HG03060 (cell line): ENCODE data around the gene ZNF75A.

Source experiments
- ATAC-seq: cut with Tn5 transposase; IDR thresholded peaks from one replicate; pipeline ENCODE4 v1.9.1; 2021; ENCODE audit warnings: low read depth, moderate number of reproducible peaks; ENCODE audit not compliant: unreplicated experiment

The ZNF75A gene

DNA sequence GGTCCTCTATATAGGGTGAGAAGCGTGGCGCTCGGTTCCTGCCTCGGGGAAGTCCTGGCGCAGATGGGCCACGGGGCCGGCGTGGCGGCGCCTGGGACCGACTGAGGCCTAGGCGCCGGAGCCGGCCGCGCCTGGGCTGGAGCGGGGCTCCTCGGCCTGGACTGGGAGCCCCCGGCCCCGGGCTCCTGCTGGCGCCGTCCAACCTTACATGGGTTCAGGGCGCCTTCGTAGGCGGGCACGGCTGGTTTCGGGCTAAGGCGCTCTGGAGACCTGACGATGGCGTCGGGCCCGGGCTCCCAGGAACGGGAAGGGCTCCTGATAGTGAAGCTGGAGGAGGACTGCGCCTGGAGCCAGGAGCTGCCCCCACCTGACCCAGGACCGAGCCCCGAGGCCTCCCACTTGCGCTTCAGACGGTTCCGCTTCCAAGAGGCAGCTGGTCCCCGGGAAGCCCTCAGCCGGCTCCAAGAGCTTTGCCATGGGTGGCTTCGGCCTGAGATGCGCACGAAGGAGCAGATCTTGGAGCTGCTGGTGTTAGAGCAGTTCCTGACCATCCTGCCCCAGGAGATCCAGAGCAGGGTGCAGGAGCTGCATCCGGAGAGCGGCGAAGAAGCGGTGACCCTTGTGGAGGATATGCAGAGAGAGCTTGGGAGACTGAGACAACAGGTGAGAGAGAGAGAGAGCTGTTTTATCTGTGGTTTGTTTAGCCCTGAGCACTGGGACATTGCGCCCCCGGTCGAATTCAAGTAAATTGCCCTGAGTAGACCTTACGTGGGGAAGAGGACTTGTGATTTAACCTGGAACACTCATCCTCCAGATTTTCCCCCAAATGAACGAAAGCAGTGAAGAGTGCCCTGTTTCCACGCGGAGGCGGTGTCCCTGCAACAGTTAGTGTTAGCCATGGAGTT is 21.5 kb upstream of the ZNF75A start:
- ATAC-seq, result no peak

DNA sequence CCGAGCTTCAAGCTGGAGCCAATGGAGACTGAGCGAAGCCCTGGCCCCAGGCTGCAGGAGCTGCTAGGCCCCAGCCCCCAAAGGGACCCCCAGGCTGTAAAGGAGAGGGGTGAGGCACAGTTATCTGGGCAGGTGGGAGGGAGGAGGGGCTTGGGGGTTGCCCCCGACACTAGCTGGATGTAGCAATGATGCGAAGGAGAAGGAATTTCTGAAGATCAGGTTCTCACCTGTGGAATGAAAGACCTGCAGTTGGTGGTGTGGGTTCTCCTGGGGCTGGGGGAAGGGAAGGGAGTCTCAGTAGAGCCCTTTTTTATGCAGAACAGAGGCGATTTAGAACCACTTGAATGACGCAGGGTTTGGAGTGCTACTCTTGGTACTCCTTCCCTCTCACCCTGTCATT is 20.2 kb upstream of the ZNF75A start:
- ATAC-seq, result no peak

DNA sequence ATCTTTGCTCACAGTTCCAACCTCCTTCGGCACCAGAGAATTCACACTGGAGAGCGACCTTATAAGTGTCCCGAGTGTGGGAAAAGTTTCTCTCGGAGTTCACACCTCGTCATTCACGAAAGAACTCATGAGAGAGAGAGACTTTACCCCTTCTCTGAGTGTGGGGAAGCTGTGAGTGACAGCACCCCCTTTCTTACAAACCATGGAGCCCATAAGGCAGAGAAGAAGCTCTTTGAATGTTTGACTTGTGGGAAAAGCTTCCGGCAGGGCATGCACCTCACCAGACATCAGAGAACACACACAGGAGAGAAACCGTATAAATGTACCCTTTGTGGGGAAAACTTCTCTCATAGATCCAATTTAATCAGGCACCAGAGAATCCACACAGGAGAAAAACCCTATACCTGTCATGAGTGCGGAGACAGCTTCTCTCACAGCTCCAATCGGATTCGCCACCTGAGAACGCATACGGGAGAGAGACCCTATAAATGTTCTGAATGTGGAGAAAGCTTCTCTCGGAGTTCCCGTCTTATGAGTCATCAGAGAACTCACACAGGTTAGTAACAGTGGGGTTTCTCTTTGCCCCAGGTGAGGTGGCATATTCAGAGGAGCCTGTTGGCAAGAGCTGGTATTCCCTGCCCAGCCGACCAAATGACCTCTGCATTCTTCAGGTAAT is 15.2 kb upstream of the ZNF75A start:
- ATAC-seq, result no peak

DNA sequence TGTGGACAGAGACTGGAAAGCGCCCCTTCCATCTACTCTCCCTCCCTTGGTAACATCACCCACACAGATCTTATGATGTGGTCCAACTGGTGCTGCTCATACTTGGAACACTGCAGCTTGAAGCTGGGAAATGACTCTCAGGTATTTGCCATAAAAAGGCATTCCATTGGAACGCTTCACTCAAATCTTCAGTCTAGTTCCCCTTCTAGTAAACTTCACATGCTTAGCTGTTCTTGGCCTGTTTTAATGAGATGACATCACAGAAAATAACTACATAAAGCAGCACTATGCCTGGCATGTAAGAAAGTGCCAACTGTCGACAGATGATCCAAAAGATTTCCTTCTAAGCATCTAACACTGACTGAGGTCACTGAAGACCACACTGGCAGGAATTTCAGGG is 12.7 kb upstream of the ZNF75A start:
- ATAC-seq, result no peak

DNA sequence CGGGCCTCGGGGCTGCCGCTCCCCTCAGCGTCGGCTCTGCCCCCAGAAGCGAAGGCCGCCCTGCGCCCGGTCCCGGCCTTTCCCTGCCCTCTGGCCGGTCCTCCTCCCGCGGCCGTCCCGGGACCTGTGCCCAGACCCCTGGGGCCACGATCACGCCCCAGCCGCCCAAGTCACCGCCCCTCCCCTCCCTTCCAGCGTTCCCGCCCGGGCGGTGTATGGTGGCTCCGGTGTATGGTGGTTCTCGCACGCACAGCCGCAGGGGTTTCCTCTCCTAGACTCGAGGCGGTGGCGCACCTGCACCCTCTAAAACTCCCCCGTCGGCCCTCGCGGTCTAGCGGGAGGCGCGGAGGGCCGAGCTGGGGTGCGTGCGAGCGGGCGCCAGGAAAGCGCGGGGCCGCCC is 10.1 kb upstream of the ZNF75A start:
- no peak for ATAC-seq

DNA sequence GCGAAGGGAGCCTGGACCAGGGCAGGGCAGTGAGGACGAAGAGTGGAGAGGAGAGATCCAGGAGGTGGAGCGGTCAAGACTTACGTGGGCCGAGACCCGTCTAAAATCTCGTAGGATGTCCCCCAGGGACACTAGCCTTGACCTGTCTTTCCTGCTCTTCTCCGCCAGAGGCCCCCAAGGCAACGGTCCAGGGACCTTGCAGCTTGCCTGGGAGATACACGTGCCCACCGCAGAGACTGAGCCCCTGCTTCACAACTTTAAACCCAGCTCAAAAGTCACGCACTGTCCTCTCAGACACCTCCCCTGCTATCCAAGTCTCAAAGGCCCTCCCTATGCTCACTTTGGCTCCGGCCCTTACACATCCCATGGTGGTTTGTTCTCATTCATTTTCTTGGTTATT is 9.5 kb upstream of the ZNF75A start:
- no peak for ATAC-seq

DNA sequence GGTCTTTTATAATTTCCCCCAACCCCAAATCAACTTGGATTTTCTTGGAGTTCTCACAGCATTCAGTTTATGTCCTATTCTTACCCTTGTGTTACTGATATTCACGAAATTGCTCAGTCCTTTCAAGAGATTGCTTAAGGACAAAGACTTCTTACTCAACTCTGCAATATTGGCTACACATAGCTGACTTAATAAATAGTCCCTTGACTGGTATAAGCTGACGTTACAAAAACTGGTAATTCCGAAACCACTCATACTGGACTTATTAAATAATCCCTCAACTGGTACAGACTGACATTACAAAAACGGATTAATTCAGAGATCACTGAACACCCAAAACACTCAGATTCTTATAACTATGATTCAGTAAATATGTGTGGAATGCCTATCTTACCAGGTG is 927 bp upstream of the ZNF75A start:
- no peak for ATAC-seq

DNA sequence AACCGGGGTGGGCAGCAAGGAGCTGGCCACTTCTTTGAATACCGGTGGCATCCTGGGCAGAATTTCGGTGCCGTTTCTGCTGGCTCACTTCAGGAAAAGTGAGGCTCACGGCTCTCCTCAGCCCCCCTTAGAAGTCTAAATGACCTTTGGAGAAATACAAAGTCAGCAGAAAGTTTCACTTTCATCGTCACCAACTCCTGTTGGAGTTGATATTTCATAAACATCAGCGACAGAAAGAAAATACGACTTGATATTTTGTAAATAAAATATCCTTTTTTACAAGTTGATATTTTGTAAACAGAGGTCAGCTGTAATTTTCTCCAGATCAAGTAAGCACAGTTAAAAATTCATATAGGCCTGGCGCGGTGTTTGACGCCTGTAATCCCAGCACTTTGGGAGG is 781 bp downstream of the ZNF75A start:
- no peak for ATAC-seq

DNA sequence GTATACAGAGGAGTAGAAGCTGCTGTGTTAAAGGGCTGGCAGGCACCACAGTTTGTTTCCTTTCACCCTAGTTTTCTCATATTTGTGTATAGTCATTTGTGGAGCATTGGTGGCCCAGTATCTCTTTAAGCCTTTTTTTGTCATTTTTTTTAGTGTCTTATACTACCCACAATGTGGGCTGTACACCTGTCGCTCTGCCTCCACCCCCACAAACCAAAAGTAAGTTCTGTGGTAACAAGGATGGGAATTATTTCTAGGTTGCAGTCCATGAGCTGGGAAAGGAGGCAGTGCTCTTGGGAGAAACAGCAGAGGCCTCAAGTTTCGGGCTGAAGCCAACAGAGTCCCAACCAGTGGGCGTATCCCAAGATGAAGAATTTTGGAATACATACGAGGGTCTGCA is 6.2 kb downstream of the ZNF75A start:
- no peak for ATAC-seq

DNA sequence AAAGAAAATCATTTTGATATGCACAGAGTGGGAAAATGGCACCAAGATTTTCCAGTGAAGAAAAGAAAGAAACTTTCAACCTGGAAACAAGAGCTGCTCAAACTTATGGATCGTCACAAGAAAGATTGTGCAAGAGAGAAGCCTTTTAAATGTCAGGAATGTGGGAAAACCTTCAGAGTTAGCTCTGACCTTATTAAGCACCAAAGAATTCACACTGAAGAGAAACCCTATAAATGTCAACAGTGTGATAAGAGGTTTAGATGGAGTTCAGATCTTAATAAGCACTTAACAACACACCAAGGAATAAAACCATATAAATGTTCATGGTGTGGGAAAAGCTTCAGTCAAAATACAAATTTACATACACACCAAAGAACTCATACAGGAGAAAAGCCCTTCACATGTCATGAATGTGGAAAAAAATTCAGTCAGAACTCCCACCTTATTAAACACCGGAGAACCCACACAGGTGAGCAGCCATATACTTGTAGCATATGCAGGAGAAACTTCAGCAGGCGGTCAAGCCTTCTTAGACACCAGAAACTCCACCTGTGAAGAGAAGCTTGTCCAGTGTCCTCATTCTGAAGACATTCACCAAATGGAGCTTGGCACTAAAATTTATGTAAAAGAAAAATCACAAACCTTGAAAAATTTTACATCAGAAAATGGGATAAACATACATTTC is 12.2 kb downstream of the ZNF75A start:
- ATAC-seq, result no peak

DNA sequence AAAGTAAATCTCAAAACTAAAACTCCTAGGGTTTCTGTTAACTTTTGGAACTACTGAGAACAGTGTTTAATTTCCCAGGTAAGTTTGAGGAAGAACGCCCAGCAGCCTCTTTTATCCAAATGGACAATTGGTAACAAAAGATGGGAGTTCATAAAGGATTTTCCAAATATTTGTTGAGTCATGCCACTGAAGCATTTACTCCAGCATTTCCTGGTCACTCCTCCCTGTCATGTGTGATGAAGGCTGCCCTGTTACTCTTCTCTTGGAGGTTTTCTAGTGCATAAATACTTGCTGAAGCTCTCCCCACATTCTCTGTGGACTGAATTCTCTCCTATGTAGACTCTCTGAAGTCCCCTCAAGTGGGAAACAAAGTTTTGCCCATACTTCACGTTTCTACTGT is 16.5 kb downstream of the ZNF75A start:
- ATAC-seq, result no peak

DNA sequence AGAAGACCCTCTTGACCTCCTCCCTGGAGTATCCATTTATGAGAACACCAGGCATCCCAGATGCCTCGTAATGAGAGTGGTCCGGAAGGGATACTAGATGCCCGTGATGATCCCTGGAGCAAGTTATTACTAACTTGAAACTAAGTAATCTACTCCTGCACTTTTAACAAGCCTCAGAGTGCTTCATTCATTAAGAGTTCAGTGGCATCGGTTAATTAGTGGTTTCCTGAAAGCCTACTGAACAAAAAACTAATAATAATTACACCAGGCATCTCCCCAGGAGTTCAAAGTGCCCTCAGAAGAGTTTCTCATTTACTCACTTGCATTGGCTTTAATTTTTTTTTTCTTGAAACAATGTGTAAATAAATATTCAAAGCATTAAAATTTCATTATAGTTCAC is 22.2 kb downstream of the ZNF75A start:
- ATAC-seq, result no peak

DNA sequence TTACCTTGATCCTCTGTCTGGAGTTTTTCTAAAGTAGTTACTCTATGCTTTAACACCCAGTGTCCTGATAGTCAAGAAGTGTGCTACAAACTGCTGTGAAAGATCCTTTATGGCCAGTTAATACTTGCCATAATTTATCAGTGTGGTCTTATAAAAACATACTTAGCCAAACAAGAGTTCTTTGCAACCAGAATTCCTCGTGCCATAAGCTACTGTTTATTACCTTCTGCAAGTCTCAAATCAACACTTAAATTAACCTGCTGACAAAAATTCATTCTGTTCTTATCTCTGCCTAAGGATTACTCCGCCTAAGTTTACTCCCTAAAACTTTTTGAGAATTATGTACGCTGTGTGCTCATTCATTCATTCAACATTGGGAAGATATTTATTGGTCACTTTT is 22.8 kb downstream of the ZNF75A start:
- no peak for ATAC-seq

DNA sequence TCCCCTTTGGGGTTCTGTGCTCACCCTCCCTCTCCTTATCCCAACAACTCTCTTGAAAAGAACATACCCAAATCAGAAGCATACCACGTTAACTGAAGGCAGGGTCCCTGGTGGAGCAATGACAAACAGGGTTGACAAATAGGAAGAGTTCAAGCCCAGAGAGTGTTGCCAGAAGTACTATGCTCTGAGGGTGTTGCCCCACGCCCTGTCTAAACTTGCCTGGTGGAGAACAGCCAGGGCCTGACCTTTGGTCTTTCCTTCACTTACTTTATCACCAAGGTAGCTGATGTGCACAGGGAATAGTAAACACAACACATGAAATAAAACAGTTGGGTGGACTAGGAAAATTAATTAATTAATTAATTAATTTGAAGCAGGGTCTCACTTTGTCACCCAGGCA is 23.3 kb downstream of the ZNF75A start:
- no peak for ATAC-seq

DNA sequence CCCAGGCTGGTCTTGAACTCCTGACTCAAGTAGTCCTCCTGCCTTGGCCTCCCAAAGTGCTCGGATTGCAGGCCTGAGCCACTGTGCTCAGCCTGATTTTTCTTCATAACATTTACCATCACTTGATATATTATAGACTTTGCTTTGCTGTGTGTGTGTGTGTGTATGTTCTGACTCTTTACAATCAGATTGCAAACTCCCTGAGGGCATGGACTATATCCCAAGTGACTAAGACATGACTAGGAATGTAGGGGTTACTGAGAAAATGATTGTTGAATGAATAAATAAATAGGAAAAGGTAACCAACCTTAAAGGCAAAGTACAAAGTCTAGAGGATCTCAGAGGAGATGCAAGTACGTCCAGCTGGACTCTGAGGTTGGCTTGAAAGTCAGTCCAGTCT is 40.7 kb downstream of the ZNF75A start:
- ATAC-seq, result no peak

DNA sequence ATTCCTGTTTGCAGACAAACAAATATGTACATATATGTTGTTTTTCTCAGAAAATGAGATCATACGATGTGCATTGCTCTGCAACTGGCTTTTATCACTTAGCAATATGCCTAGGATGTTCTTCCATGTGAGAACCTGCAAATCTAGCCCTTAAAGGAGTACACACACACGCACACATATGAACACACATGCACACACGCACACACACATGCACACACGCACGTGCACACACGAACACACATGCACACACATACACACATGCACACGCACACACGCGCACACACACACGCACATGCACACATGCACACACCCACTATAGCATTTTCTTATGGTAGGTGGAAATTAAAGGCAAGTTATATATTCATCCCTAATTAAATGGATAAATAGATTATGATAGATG is 42.3 kb downstream of the ZNF75A start:
- ATAC-seq, result no peak

DNA sequence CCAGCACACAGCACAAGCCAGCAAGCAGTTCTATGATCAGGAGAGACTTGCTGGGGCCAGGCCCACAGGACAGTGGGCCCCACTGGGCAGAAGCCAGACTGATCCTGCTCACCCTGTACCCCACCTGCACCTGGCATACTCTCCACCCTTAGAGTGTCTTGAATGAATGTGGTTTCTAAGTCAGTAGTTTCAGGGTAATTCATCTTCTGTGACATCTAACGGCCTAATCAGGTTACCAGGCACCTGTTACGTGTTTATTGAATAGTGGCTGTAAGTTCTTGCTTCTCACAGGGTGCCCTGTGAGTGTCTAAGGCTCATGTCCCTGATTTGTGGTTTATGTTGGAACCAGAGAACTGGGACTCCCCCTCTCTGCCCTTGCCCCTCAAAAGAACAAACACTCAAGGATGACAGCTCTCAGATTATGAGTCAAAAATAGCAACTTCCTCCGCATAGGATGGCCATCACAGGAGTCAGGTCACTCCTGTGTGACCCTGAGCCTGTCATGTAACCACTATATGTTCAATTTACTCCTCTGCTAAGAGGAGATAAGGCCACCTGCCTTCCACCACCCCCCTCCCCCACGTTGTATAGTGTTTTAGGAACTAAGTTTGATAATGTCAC is 43.4 kb downstream of the ZNF75A start:
- no peak for ATAC-seq

DNA sequence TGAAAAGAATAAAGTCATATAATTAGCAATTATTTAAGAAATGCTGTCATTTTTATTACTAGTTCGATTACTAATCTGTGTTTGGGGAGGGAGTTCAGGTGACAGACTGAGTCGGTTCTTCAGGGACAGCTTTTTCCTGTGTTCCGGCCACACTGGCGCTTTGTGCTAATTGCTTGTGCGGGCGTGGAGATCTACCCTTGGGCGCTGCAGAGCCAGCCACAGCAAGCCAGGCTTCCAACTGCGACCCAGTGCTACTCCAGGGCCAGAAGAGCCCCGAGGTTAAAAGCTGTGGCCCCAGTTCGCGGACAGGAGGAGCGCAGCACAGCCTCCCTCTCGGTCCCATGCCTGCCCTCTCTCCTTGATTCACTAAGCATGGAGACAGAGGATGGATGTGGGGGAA is 43.9 kb downstream of the ZNF75A start:
- ATAC-seq, result no peak

DNA sequence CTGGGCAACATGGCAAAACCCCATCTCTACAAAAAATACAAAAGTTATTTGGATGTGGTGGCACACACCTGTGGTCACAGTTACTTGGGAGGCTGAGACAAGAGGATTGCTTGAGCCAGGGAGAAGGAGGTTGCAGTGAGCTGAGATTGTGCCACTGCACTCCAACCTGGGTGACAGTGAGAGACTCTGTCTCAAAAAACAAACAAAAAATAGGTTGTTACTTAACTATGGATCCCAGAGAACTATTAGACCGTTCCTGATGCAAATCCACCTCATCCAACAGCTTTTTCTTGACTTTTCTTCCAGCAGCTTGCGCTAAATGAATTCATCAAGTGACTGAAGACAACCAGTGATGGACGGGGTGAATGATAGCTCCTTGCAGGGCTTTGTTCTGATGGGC is 50.3 kb downstream of the ZNF75A start, which contains the start of gene OR2C1:
OR2C1 (plus strand) TSS at position 301 of the 400 bp plus-strand sequence; CDS start at position 353, 52 bp downstream.
- ATAC-seq, result no peak

DNA sequence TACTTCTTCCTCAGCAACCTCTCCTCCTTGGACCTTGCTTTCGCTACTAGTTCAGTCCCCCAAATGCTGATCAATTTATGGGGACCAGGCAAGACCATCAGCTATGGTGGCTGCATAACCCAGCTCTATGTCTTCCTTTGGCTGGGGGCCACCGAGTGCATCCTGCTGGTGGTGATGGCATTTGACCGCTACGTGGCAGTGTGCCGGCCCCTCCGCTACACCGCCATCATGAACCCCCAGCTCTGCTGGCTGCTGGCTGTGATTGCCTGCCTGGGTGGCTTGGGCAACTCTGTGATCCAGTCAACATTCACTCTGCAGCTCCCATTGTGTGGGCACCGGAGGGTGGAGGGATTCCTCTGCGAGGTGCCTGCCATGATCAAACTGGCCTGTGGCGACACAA is 50.8 kb downstream of the ZNF75A start:
- ATAC-seq, result no peak

DNA sequence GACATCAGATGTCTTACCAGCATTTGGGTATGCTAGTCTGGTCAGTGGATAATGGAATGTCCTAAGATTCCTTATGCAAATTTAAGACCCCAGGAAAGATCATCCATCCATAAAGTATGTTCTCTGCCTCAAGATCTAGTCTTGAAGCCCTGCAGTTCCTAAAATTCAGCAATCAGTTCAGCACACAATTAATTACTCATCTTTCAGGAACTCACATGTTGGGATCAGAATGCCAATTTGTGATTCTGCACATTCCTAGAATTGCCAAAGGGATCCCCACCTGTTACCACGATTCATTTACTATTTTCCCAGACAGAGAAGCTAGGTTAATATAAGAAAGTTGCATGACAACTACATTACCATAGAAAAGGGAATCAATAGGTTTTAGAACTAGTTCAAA is 53.6 kb downstream of the ZNF75A start:
- no peak for ATAC-seq
